Measurements from ENCODE around the gene USP22. TPM values are rescaled to one million over a fixed set of nuclear protein-coding genes. Genes with fewer than 3 reads are reported as not detected.
A peak's percentile ranks its signal among the peaks of the same experiment; 100 is the strongest.

Gene USP22
- total RNA-seq, 6 experiments from 2014 or later = 215 to 270 (median 241) TPM

DNA sequence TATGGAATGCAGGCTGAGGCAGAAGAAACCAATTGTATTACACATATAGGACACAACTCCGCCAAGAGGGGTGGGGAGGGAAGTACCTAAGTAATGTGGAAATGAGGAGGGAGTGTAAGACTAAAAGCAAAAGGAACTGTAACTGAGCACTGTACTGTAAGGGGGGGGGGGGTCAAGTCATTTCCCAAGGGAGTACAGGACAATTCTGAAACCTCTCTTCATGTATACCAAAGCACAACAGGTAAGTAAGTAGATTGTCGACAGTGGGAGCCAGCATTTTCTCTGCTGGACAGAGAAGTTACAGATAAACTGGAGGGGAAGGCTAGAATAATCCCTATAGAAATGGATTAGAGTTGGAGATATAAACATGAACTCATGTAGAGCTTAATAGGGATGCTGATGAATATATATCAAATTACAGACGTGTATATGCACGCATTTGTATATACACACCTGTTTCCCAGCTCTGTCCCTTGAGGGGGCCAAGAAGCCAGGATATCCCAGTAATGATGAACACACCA is 6.4 kb downstream of the USP22 start:
- TF ChIP-seq, protein P1, sequence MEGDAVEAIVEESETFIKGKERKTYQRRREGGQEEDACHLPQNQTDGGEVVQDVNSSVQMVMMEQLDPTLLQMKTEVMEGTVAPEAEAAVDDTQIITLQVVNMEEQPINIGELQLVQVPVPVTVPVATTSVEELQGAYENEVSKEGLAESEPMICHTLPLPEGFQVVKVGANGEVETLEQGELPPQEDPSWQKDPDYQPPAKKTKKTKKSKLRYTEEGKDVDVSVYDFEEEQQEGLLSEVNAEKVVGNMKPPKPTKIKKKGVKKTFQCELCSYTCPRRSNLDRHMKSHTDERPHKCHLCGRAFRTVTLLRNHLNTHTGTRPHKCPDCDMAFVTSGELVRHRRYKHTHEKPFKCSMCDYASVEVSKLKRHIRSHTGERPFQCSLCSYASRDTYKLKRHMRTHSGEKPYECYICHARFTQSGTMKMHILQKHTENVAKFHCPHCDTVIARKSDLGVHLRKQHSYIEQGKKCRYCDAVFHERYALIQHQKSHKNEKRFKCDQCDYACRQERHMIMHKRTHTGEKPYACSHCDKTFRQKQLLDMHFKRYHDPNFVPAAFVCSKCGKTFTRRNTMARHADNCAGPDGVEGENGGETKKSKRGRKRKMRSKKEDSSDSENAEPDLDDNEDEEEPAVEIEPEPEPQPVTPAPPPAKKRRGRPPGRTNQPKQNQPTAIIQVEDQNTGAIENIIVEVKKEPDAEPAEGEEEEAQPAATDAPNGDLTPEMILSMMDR (IDR thresholded peaks at IDR 0.05) = no peak
- peak overlapping the region; percentile 49 for H3K27ac Mint-ChIP-seq

DNA sequence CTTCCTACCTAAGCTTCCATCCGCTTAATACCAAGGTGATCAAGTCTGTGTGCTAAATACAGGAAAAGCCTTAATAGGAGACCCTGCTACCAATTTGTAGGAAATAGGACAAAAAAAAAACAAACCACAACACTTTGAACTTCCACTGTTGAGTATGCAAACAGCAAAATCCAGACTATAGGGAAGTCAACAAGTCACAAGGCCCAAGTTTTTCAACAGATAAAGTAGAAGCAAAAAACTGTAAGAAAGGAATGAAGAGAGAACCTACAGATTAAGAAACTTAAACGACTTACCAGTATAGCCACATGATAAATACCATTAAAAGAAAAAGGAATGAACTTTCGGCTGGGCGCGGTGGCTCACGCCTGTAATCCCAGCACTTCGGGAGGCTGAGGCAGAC is 7.4 kb downstream of the USP22 start:
- TF ChIP-seq, protein P1 (IDR thresholded peaks at IDR 0.05) = no peak
- Mint-ChIP-seq H3K27me3 (ENCODE audit: insufficient read depth) (peaks cover 1% of the 10 kb centered on the region), H3K36me3 (ENCODE audit: low read depth) (peaks cover 25% of the 10 kb centered on the region), H3K4me3 (peak overlapping the region; percentile 66), H3K9me3 (no peaks in the 10 kb centered on the region), H3K4me1 (ENCODE audit: low read depth) (peaks cover 70% of the 10 kb centered on the region), H3K27ac (peak overlapping the region; percentile 79)
- DNase-seq = no peak

More for the DNA sequence above, 6.4 kb downstream of the USP22 start:
- peaks cover 27% of the 10 kb centered on the region for H3K36me3 Mint-ChIP-seq (ENCODE audit: low read depth)
- peaks cover 70% of the 10 kb centered on the region for H3K4me1 Mint-ChIP-seq (ENCODE audit: low read depth)
- peak overlapping the region; percentile 26 for H3K4me3 Mint-ChIP-seq
- no peaks in the 10 kb centered on the region for H3K9me3 Mint-ChIP-seq
- DNase-seq = no peak
- peaks cover 1% of the 10 kb centered on the region for H3K27me3 Mint-ChIP-seq (ENCODE audit: insufficient read depth)

DNA sequence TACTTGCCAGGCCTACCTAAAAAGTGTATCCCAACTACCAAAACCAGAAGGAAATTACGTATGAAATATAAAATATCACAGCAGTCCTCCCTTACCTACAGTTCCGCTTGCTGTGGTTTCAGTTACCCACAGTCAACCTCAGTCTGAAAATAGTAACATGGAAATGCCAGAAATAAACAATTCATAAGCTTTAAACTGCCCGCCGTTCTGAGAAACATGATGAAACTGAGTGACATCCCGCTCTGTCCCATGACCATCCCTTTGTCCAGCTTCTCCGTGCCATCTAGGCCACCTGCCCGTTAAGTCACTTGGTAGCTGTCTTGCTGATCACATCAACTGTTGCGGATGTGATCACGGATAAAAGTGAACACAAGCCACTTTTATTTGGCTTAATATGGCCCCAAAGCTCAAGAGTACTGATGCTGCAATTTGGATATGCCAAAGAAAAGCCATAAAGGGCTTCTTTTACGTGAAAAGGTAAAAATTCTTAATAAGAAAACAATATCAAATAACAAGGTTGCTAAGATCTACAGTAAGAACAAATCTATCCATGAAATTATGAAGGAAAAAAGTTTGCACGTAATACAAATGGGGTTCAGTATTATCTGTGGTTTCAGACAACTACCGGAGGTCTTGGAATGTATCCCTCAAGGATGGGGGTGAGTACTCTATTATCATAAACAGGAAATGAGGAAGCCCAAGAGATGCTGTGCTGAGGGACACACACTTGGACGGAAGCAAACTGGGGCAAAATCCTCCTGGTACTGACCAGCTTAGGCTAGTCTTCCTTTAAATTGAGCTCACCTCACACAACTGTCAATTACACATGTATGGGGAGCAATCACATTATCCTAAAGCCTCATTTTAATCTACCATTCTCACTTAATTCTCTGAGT is 8.2 kb downstream of the USP22 start:
- Mint-ChIP-seq H3K4me1 (ENCODE audit: low read depth) (peaks cover 73% of the 10 kb centered on the region), H3K9me3 (no peaks in the 10 kb centered on the region), H3K4me3 (peak overlapping the region; percentile 66), H3K27me3 (ENCODE audit: insufficient read depth) (peaks cover 1% of the 10 kb centered on the region), H3K36me3 (ENCODE audit: low read depth) (peaks cover 23% of the 10 kb centered on the region), H3K27ac (peak overlapping the region; percentile 79)
- TF ChIP-seq, protein P1 (IDR thresholded peaks at IDR 0.05) = no peak
- no peak for DNase-seq

DNA sequence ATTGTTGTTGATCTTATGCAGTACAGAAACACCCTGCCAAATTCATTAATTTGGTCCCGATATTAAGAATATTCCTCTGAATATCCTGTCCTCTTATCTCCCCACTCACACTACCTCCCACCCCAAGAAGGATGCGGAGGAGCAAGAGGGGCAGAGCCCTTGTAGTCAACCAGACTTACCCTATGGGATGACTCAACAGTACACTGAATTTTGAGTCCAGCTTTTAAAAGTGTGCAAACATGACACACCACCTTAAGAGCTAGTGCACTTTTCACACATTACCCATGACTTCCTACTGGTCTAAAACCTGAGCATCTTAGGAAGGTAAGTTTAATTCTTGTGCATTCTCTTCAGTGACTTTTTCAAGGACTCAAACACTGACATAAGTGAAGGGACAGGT is 9.5 kb downstream of the USP22 start:
- Mint-ChIP-seq H3K9me3 (no peaks in the 10 kb centered on the region), H3K36me3 (ENCODE audit: low read depth) (peaks cover 24% of the 10 kb centered on the region), H3K4me3 (peak overlapping the region; percentile 57), H3K27me3 (ENCODE audit: insufficient read depth) (peaks cover 1% of the 10 kb centered on the region), H3K27ac (peak overlapping the region; percentile 57), H3K4me1 (ENCODE audit: low read depth) (peaks cover 83% of the 10 kb centered on the region)
- TF ChIP-seq, protein P1 (IDR thresholded peaks at IDR 0.05) = no peak
- no peak for DNase-seq

DNA sequence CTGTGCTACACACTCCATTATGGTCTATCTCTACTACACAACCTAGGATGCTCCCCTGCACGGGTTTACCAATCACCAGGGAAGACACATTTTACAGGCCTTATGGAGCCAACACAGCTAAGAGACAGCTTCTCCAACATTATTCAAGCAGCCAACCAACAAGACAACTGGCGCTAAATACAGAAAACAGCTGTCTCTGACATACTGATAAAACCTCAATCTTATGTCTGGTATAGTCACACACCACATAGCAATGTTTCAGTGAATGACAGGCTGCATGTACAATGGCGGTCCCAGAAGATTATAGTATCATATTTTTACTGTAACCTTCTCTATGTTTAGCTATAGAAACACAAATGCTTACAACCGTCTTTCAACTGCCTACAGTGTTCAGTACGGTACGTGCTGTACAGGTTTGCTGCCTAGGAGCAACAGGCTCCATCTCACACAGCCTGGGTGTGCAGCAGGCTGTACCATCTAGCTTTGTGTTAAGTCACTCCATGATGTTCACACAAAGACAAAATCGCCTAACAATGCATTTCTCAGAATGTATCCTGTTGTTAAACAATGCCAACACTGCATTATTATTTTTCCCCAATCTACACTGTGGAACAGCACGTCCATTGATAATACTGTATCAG is 10.9 kb downstream of the USP22 start:
- H3K9me3 Mint-ChIP-seq = no peaks in the 10 kb centered on the region
- no peak for DNase-seq
- peak overlapping the region; percentile 36; the same call in 1 of the 2 replicates for H3K27ac Mint-ChIP-seq
- peaks cover 1% of the 10 kb centered on the region for H3K27me3 Mint-ChIP-seq (ENCODE audit: insufficient read depth)
- peaks cover 76% of the 10 kb centered on the region for H3K4me1 Mint-ChIP-seq (ENCODE audit: low read depth)
- TF ChIP-seq, protein P1 (IDR thresholded peaks at IDR 0.05) = no peak
- no peak overlapping the region for H3K4me3 Mint-ChIP-seq
- peaks cover 29% of the 10 kb centered on the region for H3K36me3 Mint-ChIP-seq (ENCODE audit: low read depth)
